Epidermal melanocyte (primary cell): Measurements from ENCODE around the gene TMEM145.

Experiments
- DNase-seq: peaks from one replicate; pipeline ENCODE4 v3.0.0; 2011; ENCODE audit warnings: low spot score; ENCODE audit not compliant: insufficient read length

Gene TMEM145

DNA sequence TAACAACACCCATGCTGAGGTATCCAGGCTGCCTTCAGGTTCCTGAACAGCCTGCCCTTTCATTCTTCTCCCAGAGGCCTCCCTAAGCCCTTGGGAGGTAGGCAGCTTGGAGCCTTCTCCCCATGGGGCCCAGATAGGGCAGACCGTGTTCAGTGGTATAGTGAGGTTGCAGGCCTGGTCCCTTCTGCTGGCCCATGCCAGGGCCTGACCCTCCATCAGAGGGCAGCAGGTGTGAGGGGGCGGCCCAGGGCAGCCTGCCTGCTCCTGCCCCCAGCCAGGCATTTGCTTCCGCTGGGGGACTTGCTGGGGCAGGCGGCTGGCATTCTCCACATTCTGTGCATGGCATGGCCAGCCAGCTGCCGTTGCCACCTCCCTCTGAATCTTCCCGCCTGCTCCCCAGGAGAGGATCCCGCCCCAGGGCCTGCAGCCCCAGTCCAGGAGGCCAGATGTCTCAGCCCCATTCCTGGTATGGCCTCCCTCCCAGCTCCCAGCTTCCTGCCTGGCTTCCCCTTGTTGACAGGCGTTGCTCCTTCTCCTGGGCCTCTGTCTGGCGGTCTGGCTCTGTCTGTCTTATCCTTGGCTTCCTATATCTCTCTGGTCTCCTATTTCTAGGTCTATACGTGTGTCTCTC lies 35.2 kb upstream of the TMEM145 start:
- DNase-seq = peak; percentile 88

DNA sequence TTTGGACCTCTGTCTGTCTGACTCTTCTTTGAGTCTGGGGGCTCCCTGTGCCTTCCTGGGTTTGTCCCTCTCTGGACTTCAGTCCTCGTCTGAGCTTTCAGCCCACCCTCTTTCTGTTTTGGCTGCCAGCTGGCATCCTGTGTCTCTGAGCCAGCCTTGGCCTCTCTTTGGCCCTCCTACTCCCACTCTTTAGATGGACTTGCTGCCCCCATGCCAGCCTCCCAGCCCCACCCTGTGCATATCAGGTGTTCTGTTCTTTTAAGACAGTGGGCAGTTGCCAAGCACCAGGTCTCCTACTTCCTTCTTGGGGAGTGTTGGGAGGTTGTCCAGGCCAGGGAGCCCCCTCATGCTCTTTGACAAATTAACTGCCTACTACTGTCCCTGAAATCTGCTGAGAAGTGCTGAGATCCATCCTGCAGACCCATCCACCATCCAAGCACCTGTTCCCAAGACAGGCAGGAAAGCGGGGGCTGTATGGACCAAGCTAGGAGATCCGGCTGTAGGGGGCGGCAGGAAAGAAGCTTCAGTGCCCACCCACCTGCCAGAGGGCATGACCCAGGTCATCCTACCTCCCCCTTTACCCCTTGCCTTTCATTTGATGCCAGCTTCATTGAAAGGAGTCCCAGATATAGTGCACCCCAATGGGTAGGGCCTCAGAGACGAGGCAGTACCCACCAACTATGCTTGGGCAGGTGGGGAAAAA lies 34.5 kb upstream of the TMEM145 start:
- no peak for DNase-seq

DNA sequence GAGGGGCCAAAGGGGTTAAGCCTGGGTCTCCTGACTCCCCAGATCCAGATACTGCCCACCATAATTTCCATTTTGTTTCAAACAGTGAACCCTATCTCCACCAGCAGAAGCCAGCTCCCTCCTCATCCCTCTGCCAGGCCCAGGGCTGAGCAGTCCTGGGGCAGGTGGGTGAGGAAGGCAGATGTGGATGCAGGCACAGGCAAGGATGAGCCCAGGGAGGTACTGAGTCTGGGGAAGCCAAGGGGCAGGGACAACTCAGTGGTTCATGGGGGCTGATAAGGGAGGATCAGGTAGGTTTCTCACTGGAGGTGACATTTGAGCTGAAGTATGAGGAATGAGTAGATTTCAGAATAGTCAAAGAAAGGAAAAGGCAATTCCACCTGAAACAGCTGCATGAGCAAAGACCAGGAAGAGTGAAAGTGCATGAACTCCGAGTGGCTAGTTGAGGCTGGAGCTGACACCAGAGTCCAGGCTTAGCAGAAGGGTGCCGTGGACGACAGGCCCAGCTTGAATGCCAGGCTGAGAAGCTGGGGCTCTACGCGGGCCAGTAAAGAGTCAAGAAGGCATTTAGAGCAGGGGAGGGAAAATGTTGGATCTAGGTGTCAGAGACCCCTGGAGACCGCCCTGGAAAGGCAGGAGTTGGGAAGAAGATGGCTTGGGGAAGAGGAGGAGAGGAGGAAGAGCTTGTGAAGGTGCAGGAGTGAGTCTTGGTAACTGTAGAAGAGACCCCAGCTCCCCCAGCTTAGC lies 33.8 kb upstream of the TMEM145 start:
- no peak for DNase-seq

DNA sequence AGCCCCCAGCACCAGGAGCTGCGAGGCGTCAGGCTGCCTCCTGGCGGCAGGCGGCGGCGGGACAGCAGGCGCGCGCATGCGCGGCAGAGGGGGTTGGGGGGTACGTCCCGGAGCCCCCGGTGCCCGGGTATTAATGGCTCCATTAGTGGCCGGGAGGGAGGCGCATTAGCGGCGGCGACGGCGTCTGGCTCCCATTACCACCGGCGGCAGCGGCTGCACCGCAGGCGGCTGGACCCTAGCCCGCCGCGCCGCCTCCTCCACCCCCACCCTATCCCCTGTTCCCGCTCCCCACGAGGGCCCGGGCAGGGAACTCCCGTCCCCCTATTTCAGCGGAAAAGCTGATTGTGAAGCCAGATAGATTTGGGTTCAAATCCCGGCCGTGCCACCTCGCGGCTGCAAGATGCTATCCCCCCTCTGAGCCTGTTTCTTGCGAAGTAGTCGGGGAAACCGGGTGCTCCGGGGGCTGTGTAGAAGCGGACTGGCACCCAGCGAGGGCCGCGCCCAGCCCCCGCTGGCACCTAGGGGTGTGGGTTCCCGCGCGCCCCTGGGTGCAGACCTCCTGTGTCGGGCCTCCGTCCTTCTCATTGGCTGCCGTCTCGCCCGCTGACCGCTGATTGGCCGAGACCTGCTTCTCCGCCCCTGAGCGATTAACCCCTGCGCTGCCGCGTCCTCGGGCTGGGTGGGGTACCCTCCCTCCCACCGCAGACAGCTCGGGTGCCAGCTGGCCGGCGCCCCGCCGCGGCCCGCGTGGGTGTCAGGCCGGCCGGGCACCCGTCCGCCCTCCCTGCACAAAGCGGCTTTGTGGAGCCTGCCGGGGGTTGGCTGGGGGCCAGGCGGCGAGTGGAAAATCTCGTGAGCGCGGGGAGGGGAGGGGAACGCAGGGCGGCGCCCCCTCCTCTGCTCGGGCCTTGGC lies 33.0 kb upstream of the TMEM145 start:
- peak; percentile 98 for DNase-seq

DNA sequence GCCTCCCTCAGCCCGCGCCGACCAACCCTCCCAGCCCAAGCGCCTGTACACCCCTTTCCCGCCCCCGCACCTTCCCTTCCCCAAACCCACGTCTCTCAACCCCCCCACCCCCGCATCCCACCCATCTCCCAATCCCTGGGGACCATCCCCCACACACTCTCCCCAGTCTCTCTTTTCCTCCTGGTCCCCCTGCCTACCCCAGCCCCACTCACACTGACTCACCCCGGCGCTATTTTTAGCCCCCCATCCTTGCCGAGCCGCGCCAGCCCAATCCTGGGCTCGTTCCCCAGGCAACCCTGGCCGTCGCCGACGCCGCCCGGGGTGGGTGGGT lies 32.3 kb upstream of the TMEM145 start:
- no peak for DNase-seq

DNA sequence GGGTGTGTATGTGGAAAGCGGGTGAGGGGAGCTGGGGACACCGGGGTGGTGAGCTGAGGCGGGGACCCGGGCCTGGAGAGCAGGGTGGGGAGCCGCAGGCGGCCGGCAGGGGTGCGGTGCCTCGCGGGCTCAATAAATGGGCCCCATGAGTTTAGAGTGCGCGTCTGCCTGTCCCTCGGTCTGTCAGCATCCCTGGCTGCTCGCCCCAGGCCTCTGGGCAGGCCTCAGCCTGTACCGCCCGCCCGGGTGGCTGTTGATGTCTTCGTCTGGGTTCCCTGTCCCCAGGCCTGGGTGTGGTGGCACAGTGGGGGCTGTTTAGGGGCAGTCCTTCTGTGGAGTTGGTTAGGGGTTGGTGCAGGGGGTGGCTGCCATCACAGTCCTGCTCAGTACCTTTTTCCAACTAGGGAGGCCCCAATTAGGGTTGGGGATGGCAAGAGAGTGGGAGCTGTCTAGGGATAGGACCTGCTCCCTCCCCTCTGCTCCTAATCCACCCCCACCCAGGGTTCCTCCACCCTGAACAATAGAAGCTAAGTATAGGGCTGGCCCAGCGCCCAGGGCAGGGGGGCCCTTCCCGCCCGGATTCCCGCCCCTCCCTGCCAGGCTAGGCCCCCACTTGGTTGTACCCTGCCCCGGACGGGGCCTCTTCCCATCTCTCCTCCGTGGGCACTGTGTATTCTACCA lies 31.8 kb upstream of the TMEM145 start:
- no peak for DNase-seq

DNA sequence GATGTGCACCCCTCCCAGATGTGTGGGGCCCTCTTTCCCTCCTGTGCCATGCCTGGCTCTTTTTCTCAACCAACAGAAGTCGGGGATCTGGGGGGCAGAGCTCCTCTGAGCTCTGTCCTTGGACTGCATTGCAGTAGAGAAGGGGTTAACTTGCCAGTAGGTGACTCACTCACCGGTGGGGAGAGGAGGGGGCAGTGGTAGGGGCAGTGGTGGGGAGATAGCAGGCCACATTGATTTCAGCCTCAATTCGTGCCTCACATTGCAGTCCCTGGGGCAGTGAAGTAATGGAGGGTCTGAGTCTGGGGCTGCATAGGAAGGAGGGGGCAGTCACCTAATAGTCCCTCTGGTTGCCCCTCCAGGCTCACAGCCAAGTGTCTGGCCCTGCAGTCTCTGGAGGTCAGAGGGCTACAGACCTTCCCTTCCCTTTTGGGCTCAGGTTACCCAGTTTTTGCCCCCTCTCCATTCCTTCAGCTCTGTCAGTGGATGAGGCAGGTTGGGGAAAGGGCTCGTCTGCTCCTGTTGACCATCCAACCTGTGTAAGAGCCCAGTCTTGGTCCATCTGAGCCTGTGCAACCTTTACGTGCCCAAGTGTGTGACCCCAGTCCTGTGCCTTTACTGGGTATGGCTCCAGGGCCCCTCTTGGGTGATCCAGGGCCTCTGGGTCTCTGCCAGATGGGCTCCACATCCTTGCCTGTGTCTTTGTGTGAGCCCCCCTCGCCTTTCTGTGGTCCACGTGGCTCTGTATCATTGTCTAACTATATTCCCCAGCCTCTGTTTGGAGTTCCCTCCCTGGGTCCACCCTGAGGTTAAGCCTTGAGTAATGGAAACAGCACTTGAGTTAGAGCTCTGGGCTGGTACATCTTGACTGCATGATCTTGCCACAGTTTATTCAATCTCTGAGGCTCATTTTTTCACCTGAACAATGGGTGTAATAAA lies 31.0 kb upstream of the TMEM145 start:
- DNase-seq = no peak

DNA sequence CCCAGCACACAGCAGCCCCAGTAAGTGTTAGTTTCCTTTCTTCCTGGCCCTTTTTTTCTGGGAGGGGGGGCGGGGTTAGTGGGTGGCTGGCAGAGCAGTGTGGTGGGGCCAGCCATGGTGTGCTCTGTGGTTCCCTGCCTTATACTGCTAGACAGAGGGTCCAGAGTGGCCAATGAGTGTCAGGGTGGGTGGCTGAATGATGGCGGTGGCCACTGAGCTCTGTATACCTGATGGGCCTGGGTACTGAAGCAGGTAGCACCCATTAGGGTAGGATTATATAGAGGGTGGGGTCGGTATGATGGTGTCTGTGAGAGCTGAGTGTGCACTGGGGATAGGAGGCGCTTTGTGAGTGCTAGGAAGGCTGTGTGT lies 30.3 kb upstream of the TMEM145 start:
- DNase-seq = no peak

DNA sequence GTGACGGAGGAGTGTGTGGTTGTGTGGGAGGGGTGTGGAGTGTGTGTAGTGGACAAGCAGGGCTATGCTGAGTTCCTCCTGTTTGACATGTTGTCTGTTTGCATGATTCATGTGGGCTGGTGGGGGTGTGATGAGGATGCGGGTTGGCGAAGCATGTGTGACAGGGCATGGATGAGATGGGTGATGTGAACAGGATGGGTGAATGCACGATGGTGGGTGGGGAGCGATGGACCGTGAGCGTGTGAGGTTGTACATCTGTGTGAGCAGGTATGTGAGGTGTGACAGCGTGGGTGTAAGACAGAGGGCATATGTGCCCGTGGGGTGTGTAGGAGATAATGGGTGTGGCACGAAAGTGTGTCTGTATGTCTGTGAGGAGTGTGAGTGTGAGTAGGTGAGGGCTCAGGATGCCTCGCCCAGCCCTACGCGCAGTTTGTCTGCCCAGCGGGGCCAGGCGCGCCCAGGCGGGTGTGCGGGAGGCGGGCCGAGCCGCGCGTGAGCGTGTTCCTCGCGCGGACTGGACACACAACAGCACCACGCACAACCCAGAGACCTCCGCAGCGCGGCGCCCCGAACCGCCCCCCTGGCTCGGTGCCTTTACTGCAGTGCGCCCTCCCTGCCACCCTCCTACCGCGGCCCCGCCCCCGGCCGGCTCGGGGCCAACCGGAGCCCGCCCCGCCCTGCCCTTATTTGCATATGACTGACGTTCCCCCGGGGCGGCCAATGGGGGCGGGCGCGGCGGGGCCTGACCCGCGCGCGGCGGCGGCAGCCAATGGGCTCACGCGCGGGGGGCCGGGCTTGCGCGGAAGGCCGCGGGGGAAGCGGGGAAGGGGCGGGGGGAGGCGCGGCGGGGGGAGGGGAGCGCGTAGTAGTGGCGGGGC lies 29.7 kb upstream of the TMEM145 start:
- peak; percentile 92 for DNase-seq

DNA sequence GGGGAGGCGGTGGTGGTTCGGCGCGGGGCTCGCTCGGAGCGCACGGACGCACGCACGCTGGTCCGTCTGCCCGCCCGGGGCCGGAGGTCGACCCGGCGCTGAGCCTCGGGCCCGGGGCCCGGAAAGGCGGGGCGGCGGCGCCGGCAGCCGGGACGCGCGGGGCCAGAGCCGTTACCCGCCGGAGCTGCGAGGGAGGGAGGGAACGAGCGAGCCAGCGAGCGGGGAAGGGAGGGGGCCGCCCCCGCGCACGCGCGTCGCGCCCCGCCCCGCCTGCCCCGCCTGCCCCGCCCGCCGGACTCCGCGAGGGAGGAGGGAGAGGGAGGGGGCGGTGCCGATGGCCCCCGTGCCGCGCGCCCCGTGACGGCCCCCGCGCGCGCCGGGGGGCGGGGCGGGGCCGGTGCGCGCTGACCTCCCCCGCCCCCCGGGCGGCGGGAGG lies 29.0 kb upstream of the TMEM145 start:
- DNase-seq = peak; percentile 91

DNA sequence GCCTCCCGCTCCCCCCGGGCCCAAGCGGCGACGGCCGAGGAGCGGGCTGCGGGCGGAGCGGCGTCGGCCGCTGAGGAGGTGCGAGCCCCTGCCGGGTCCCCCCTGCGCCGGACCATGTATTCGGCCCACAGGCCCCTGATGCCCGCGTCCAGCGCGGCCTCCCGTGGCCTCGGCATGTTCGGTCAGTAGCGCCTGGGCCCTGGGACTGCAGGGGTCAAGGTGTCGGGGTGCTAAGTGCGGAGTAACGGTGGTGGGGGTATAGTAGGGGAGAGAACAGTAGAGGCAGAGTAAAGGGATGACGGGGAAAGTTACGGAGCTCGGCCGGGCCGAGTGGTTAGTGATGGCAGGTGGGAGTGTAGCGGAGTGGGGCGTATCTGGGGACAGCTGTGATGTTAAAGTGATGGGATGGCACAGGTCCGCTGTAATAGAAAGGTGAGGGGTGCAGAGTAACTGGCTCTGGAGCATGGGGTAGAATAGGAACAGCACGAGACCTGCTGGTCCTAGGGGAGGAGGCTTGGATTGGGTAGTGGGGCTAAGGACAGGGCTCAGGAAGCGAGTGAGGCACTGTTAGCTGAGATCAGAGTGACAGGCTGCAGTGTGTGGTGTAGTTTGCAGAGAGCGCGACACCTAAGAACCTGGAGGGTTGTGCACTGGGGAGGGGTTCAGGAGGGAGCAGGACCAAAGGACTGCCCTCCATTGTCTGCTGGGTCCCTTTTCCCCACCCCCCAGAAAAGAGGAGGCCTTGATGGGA lies 28.3 kb upstream of the TMEM145 start:
- DNase-seq = no peak

DNA sequence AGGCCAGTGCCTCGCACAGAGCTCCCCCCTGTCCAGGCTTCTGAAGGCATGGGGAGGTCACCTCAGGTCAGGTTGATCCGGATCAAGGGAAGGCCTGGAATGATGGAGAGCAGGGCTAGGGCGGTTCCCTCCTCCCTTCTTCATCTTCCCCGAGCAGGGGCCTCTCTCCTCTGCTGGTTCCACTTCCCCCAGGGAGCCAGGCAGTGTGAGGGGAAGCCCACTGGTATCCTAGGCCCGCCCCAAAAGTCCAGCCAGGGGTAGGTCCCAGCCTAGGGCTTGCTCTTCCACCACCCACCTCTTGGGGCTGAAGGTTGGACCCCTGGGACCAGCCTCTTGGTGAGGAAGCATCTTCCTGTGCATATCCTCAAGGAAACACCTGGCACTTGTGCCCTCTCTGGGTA lies 27.6 kb upstream of the TMEM145 start:
- DNase-seq = no peak

DNA sequence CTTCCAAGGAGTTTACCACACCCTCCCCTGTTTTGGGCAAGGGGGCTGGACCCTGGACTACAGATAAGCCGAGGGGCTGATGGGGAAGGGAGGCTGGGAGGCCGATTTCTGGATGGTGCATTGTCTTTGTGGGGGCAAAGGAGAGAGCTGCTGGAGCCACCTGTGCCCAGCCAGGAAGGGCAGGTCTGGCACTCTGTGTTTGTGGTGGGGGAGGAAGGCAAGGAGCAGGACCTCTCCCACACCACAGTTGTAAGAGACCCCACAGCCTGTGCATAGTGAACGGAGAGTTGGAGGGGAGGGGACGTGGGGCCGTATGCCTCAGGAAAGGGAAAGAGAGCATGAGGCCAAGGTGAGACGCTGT lies 27.1 kb upstream of the TMEM145 start:
- DNase-seq = no peak

DNA sequence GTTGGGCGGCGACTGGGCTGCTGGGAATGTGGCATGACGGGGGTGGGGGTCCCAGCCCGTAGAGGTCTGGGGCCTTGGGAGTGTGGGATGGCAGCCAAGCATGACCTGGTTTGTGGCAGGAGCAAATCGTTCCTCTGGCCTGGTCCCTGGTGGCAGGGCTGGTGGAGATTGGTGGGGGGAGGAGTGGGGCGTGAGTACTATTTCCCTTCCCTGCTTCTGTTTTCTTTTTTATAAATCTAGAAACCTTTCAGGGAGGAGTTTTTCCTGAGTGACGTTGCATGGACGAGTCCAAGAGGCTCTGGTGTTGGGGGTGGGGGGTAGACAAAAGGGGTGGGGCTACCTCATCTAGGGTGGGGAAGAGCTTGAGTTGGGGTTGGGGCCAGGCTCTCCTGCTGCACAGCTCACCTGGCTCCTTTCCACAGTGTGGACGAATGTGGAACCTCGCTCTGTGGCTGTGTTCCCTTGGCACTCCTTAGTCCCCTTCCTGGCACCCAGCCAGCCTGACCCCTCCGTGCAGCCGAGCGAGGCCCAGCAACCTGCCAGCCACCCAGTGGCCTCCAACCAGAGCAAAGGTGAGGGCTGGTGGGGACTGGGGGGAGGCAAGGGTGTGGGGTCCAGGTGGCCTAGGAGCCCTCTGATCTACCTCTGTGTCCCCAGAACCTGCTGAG lies 26.6 kb upstream of the TMEM145 start:
- no peak for DNase-seq

DNA sequence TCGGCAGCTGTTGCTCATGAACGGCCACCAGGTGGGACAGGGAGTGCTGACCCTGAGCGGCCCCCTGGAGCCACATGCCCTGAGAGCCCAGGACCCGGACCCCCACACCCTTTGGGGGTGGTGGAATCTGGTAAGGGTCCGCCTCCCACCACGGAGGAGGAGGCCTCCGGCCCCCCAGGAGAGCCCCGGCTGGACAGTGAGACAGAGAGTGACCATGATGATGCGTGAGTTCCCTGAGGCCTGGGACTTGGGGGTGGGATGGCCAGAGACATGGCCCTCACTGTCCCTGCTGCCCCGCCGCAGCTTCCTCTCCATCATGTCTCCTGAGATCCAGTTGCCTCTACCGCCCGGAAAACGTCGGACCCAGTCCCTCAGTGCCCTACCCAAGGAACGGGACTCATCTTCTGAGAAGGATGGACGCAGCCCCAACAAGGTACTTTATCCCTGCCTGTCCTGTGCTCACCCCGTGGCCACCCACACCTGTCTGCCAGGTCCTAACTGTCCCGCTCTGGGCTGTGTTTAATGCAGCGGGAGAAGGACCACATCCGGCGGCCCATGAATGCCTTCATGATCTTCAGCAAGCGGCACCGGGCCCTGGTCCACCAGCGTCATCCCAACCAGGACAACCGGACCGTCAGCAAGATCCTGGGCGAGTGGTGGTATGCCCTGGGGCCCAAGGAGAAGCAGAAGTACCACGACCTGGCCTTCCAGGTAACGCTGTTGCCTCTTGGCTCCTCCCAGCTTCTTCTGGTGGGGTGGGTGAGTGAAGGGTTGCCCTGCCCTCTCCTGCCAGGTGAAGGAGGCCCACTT lies 25.9 kb upstream of the TMEM145 start:
- no peak for DNase-seq

DNA sequence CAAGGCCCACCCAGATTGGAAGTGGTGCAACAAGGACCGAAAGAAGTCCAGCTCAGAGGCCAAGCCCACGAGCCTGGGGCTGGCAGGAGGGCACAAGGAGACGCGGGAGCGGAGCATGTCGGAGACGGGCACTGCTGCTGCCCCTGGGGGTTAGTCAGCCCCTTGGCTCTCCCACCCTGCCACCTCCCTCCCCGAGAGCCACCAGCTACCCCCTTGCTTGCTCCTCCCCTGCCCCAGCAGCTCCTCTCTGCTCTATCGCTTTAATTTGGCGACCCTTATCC lies 25.3 kb upstream of the TMEM145 start:
- DNase-seq = no peak

DNA sequence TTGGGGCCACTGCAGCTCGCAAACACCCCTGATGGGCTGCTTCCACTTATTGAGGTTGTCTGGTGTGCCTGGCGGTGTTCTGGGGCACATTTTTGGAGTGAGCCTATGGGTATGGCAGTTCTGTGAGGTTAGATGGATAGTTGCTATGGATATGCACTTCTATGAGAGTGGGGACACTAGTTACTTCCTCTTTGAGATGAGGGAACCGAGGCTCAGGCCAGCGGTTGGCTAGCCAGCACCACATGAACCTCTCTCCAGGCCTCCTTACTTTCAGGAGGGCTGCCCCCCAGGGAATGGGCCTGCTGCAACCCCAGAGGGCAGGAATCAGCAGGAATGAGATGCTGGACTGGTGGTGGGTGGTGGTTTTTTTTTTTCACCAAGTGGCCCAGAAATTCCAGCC lies 24.7 kb upstream of the TMEM145 start:
- DNase-seq = no peak
